Endothelial cell of umbilical vein (primary cell): ENCODE measurements around the gene FAM168A. TPM values are rescaled to one million over a fixed set of nuclear protein-coding genes. Genes with fewer than 3 reads are reported as not detected.

ENCODE experiments used
- BruUV-seq: library from RNA; stranded (reverse); fragments of 400-500 nt; replicated peaks from 2 replicates; lab custom pipeline; 2021; lab: Mats Ljungman, UMichigan
- CTCF ChIA-PET: fragments of 300-600, 350-600 bp; sonication (Branson Sonifier 250); formaldehyde crosslinking; loops from one replicate; lab custom pipeline; 2021; ENCODE audit warnings: antibody characterized with exemption, inconsistent platforms; lab: Charles Lee
- POLR2A ChIA-PET: fragments of 300-600, 350-600 bp; sonication (Branson Sonifier 250); formaldehyde crosslinking; loops from one replicate; lab custom pipeline; 2021; ENCODE audit warnings: antibody characterized with exemption, inconsistent platforms; lab: Charles Lee
- DNase-seq: peaks from one replicate; pipeline ENCODE4 v3.0.0-alpha.2; 2011; ENCODE audit warnings: low read depth, low spot score
- FAIRE-seq: peaks from 2 replicates; lab custom pipeline; 2011; peaks lifted over from hg19 to GRCh38; lab: Jason Lieb, UNC
- H2AFZ ChIP-seq: 2 replicates; pipeline ENCODE4 v1.6.0; 2012; ENCODE audit warnings: low read depth, low read length, control low read depth, inconsistent platforms
- H3K27ac ChIP-seq: 2 replicates; pipeline ENCODE4 v1.5.1; 2011; ENCODE audit warnings: low read depth, mild to moderate bottlenecking, control low read depth, low read length, moderate library complexity; ENCODE audit not compliant: insufficient read depth
- H3K27me3 ChIP-seq, 2 experiments: 2 replicates each; pipeline versions ENCODE4 v1.6.0 to v1.6.1; 2011; ENCODE audit warnings: low read length in 2 of 2, mixed read lengths in 1 of 2; ENCODE audit not compliant: control insufficient read depth in 2 of 2, insufficient read depth in 2 of 2
- H3K36me3 ChIP-seq, 2 experiments: 2 replicates in 1 of 2; 3 replicates in 1 of 2; pipeline ENCODE4 v1.5.1; 2011; ENCODE audit warnings: low read length in 2 of 2, mild to moderate bottlenecking in 1 of 2, moderate library complexity in 1 of 2; ENCODE audit not compliant: control insufficient read depth in 2 of 2, insufficient read depth in 2 of 2; ENCODE audit errors: extremely low read depth in 1 of 2
- H3K4me1 ChIP-seq: 3 replicates; pipeline ENCODE4 v1.5.1; 2011; ENCODE audit warnings: mild to moderate bottlenecking, low read length; ENCODE audit not compliant: control insufficient read depth, insufficient read depth; ENCODE audit errors: extremely low read depth
- H3K4me2 ChIP-seq: 2 replicates; pipeline ENCODE4 v1.6.1; 2011; ENCODE audit warnings: low read length, control low read depth, mixed read lengths; ENCODE audit not compliant: insufficient read depth
- H3K4me3 ChIP-seq, 3 experiments: fragments of 200-600 bp in 1 of 3; sonication (generic), shearing (Covaris generic) in 1 of 3; replicated peaks in 1 of 3; 2 replicates each; pipeline ENCODE4 v1.5.1; 2011 to 2016; ENCODE audit warnings: control low read depth in 3 of 3, low read length in 3 of 3, mild to moderate bottlenecking in 2 of 3, inconsistent platforms in 1 of 3, low read depth in 1 of 3, moderate library complexity in 1 of 3; ENCODE audit not compliant: insufficient read depth in 1 of 3
- H3K79me2 ChIP-seq: 2 replicates; pipeline ENCODE4 v1.6.0; 2012; ENCODE audit warnings: low read length, inconsistent platforms; ENCODE audit not compliant: control insufficient read depth, insufficient read depth
- H3K9ac ChIP-seq: replicated peaks from 2 replicates; pipeline ENCODE3; 2011; ENCODE audit warnings: low read length, control low read depth; ENCODE audit not compliant: insufficient read depth; ENCODE audit errors: extremely low read depth
- H3K9me1 ChIP-seq: replicated peaks from 3 replicates; pipeline ENCODE4 v1.6.0; 2011; ENCODE audit warnings: mild to moderate bottlenecking, low read length; ENCODE audit not compliant: control insufficient read depth, insufficient read depth; ENCODE audit errors: extremely low read depth
- H3K9me3 ChIP-seq: replicated peaks from 2 replicates; pipeline ENCODE4 v1.5.1; 2012; ENCODE audit warnings: low read length, inconsistent platforms; ENCODE audit not compliant: control insufficient read depth, insufficient read depth
- H4K20me1 ChIP-seq: replicated peaks from 2 replicates; pipeline ENCODE3; 2011; ENCODE audit warnings: mild to moderate bottlenecking, low read length; ENCODE audit not compliant: control insufficient read depth, insufficient read depth; ENCODE audit errors: extremely low read depth
- CTCF ChIP-seq, 2 donors: IDR thresholded peaks; 1 replicate in 1 of 2; 2 replicates in 1 of 2; pipeline ENCODE4 v1.5.1; 2011; ENCODE audit warnings: low read length in 2 of 2, mild to moderate bottlenecking in 2 of 2, moderate library complexity in 2 of 2, control low read depth in 1 of 2, inconsistent platforms in 1 of 2, low read depth in 1 of 2; ENCODE audit not compliant: insufficient read depth in 1 of 2; ENCODE audit errors: extremely low read depth in 1 of 2
- EZH2 ChIP-seq: IDR thresholded peaks from 2 replicates; pipeline ENCODE4 v1.6.1; 2012; ENCODE audit warnings: borderline replicate concordance, low read depth, mild to moderate bottlenecking, moderate library complexity, low read length, inconsistent platforms; ENCODE audit not compliant: severe bottlenecking
- FOS ChIP-seq: IDR thresholded peaks from 2 replicates; pipeline ENCODE4 v1.6.1; 2011; ENCODE audit warnings: mild to moderate bottlenecking, low read length, moderate library complexity, borderline replicate concordance; ENCODE audit not compliant: insufficient read depth
- GATA2 ChIP-seq: IDR thresholded peaks from 2 replicates; pipeline ENCODE4 v1.7.0; 2011; ENCODE audit warnings: low read depth, mild to moderate bottlenecking, moderate library complexity, mixed read lengths, low read length; ENCODE audit not compliant: insufficient read length, insufficient read depth
- JUN ChIP-seq: IDR thresholded peaks from 2 replicates; pipeline ENCODE4 v1.6.1; 2011; ENCODE audit warnings: borderline replicate concordance, low read depth; ENCODE audit not compliant: insufficient read length, insufficient read depth
- MAX ChIP-seq: IDR thresholded peaks from 2 replicates; pipeline ENCODE4 v1.6.1; 2011; ENCODE audit not compliant: insufficient read depth, insufficient read length
- MYC ChIP-seq: IDR thresholded peaks from one replicate; pipeline ENCODE4 v1.6.1; 2011; ENCODE audit warnings: mild to moderate bottlenecking, low read depth, low read length
- POLR2A ChIP-seq: IDR thresholded peaks from 2 replicates; pipeline ENCODE4 v1.6.1; 2012; ENCODE audit warnings: low read depth, mild to moderate bottlenecking, control low read depth, low read length
- POLR2AphosphoS5 ChIP-seq: IDR thresholded peaks from 2 replicates; pipeline ENCODE4 v1.6.1; 2012; ENCODE audit warnings: low read depth, mild to moderate bottlenecking, control low read depth, low read length, moderate library complexity; ENCODE audit not compliant: insufficient read depth
- dilution Hi-C: fragments of 300-500 bp; cut with MboI; formaldehyde crosslinking; loops from one replicate; pipeline ENCODE4 v1.15.0; 2019; ENCODE audit warnings: low sequenced_read_pairs; ENCODE audit not compliant: extremely low pct_ligation_motif_present
- intact Hi-C: fragments of 100-400 bp; cut with micrococcal nuclease; formaldehyde crosslinking; loops from one replicate; pipeline ENCODE4 v1.10.0; 2022
- polyA plus RNA-seq, 4 experiments: library from polyadenylated mRNA; depleted of rRNA in 3 of 4; stranded (reverse) in 3 of 4; unstranded in 1 of 4; fragments of >200 nt; gene quantifications; 2 replicates each; pipeline versions ENCODE4 v1.2.1 to v1.2.3, GENCODE V29; 2011 to 2012; ENCODE audit warnings: missing spikeins in 1 of 4
- total RNA-seq: library from RNA; stranded (reverse); gene quantifications from 2 replicates; pipeline ENCODE4 v1.2.3, GENCODE V29; 2021

FAM168A gene
- total and polyA plus RNA-seq, 2 donors (not counting 3 experiments of a cell fraction or from before 2014, with no cell fraction given): 17.0 to 20.5 TPM

- ChIA-PET CTCF (interaction anchor here (3.2 kb wide), 1 partner anchor 13 kb away, joined by 14 read pairs; no protein-coding TSS in a partner anchor), POLR2A (no interaction called here)
Measured at GRCh38 chr11:73612601-73613140, 14.8 kb upstream of the FAM168A start.

More at GRCh38 chr11:73612601-73613140, 14.8 kb upstream of the FAM168A start:
- no peaks in the 10 kb centered on the region for H3K36me3 ChIP-seq
- no peaks in the 10 kb centered on the region for H4K20me1 ChIP-seq
- peaks cover 3 to 10% of the 10 kb centered on the region in 2 experiments for H3K27me3 ChIP-seq
- H3K9me3 ChIP-seq: no peaks in the 10 kb centered on the region
- FAIRE-seq (no peak), DNase-seq (no peak)
- H3K9me1 ChIP-seq: no peaks in the 10 kb centered on the region
- BruUV-seq: no TSS peak
- H3K4me3 ChIP-seq: no peak overlapping the region
- no peak overlapping the region for H3K4me2 ChIP-seq
- no peak overlapping the region for H2AFZ ChIP-seq
- H3K4me1 ChIP-seq: no peaks in the 10 kb centered on the region
- TF ChIP-seq MYC (no peak), FOS (no peak), CTCF (IDR thresholded peaks at IDR 0.05; ENCODE audit: extremely low read depth in 1 of 2, insufficient read depth in 1 of 2, low read depth in 1 of 2, low read length in 2 of 2) (no peak), POLR2A (no peak), MAX (no peak), JUN (no peak), POLR2AphosphoS5 (no peak), GATA2 (no peak), EZH2 (no peak)
- dilution Hi-C loops: no loop called here
- no peak overlapping the region for H3K27ac ChIP-seq
- no peak overlapping the region for H3K9ac ChIP-seq
- intact Hi-C loops: no loop called here
- H3K79me2 ChIP-seq: no peaks in the 10 kb centered on the region
